Mesothelial cell of epicardium (in vitro differentiated cells): ENCODE data around the gene SMYD1. TPM values are rescaled to one million over a fixed set of nuclear protein-coding genes. Genes with fewer than 3 reads are reported as not detected.

Experiments
- DNase-seq, 2 experiments: peaks; one replicate each; pipeline ENCODE4 v3.0.0; 2021; ENCODE audit warnings: low spot score in 2 of 2; ENCODE audit not compliant: unreplicated experiment in 2 of 2
- H3K27ac Mint-ChIP-seq: 2 replicates; pipeline ENCODE4 v1.8.0; 2021; ENCODE audit warnings: mixed read lengths
- H3K27me3 Mint-ChIP-seq: 2 replicates; pipeline ENCODE4 v1.8.0; 2021; ENCODE audit warnings: low read depth, mixed read lengths
- H3K36me3 Mint-ChIP-seq: 2 replicates; pipeline ENCODE4 v1.8.0; 2021; ENCODE audit warnings: mixed read lengths
- H3K4me1 Mint-ChIP-seq: 2 replicates; pipeline ENCODE4 v1.8.0; 2021; ENCODE audit warnings: mixed read lengths
- H3K4me3 Mint-ChIP-seq: 2 replicates; pipeline ENCODE4 v1.8.0; 2021; ENCODE audit warnings: mild to moderate bottlenecking, moderate library complexity, mixed read lengths
- H3K9me3 Mint-ChIP-seq: 2 replicates; pipeline ENCODE4 v1.8.0; 2021; ENCODE audit warnings: mixed read lengths
- total RNA-seq: library from RNA; stranded (reverse); gene quantifications from 3 replicates; pipeline ENCODE4 v1.2.1, GENCODE V29; 2021
- TF ChIP-seq, protein P1 (sequence below): fragments of 200-600 bp; sonication (generic); IDR thresholded peaks from one replicate; pipeline ENCODE4 v1.5.0; 2021; ENCODE audit warnings: antibody characterized with exemption; ENCODE audit not compliant: unreplicated experiment

Gene SMYD1
- total RNA-seq, 1 donor from 2014 or later = not detected

GRCh38 chr2:88088999-88089398, 21.4 kb downstream of the SMYD1 start:
- no peak for DNase-seq
- Mint-ChIP-seq H3K9me3 (no peaks in the 10 kb centered on the region), H3K27ac (no peak overlapping the region), H3K4me3 (no peak overlapping the region), H3K27me3 (peaks cover 4% of the 10 kb centered on the region), H3K36me3 (no peaks in the 10 kb centered on the region), H3K4me1 (no peaks in the 10 kb centered on the region)
- TF ChIP-seq, protein P1, sequence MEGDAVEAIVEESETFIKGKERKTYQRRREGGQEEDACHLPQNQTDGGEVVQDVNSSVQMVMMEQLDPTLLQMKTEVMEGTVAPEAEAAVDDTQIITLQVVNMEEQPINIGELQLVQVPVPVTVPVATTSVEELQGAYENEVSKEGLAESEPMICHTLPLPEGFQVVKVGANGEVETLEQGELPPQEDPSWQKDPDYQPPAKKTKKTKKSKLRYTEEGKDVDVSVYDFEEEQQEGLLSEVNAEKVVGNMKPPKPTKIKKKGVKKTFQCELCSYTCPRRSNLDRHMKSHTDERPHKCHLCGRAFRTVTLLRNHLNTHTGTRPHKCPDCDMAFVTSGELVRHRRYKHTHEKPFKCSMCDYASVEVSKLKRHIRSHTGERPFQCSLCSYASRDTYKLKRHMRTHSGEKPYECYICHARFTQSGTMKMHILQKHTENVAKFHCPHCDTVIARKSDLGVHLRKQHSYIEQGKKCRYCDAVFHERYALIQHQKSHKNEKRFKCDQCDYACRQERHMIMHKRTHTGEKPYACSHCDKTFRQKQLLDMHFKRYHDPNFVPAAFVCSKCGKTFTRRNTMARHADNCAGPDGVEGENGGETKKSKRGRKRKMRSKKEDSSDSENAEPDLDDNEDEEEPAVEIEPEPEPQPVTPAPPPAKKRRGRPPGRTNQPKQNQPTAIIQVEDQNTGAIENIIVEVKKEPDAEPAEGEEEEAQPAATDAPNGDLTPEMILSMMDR = no peak

GRCh38 chr2:88090446-88091283, 23.0 kb downstream of the SMYD1 start:
- Mint-ChIP-seq H3K9me3 (no peaks in the 10 kb centered on the region), H3K36me3 (no peaks in the 10 kb centered on the region), H3K27ac (no peak overlapping the region), H3K4me3 (no peak overlapping the region), H3K27me3 (peaks cover 6% of the 10 kb centered on the region), H3K4me1 (no peaks in the 10 kb centered on the region)
- TF ChIP-seq, protein P1 = no peak
- no peak for DNase-seq

GRCh38 chr2:88091943-88092342, 24.3 kb downstream of the SMYD1 start:
- H3K27me3 Mint-ChIP-seq = peaks cover 8% of the 10 kb centered on the region
- H3K36me3 Mint-ChIP-seq = no peaks in the 10 kb centered on the region
- no peak for DNase-seq
- H3K4me3 Mint-ChIP-seq = no peak overlapping the region
- no peaks in the 10 kb centered on the region for H3K9me3 Mint-ChIP-seq
- no peaks in the 10 kb centered on the region for H3K4me1 Mint-ChIP-seq
- no peak overlapping the region for H3K27ac Mint-ChIP-seq
- TF ChIP-seq, protein P1 = no peak

DNA sequence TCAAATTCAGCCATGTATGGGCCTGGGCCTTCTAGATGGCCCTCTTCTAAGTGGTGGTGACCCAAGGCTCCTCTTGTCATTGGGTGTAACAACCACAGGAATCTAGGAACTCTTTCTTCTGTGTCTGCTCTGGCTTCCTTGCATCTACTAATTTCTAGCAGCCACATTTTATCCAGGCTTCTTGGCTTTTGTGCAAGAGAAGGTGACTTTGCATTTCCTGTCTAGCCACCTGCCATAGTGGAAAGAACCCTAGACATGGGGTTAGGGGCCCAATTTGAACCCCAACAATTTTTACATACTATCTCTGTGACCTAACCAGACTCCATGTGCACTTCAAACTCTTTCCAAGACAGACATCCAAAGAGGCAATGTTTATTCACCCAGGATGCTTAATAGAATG, 25.1 kb downstream of the SMYD1 start:
- Mint-ChIP-seq H3K4me1 (no peaks in the 10 kb centered on the region), H3K4me3 (no peak overlapping the region), H3K36me3 (no peaks in the 10 kb centered on the region), H3K27ac (no peak overlapping the region), H3K27me3 (peaks cover 11% of the 10 kb centered on the region), H3K9me3 (no peaks in the 10 kb centered on the region)
- TF ChIP-seq, protein P1 = no peak
- DNase-seq = no peak

DNA sequence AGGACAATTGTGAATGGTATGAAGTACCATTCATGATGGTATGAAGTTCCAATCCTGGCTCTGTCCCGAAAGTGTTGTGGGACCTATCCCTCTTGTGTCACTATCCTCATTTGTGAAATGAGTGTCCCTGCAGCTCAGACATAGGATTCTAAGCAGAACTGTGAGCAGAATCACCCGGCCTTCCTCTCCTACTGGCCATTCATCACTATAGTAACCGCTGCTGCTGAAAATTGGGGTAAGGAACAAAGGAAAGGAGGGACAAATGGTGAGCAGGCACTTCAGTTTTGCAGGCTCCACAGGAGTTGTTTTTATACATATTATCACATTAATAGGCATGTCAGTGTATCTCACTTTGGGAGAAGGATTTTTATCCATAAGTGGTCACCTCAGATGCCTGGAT, 27.4 kb downstream of the SMYD1 start:
- Mint-ChIP-seq H3K27ac (no peak overlapping the region), H3K9me3 (no peaks in the 10 kb centered on the region), H3K36me3 (no peaks in the 10 kb centered on the region), H3K4me3 (no peak overlapping the region), H3K4me1 (no peaks in the 10 kb centered on the region), H3K27me3 (peaks cover 11% of the 10 kb centered on the region)
- TF ChIP-seq, protein P1 = no peak
- no peak for DNase-seq
